OCI-LY7 (cell line): ENCODE data around the gene ACAP3. TPM values are rescaled to one million over a fixed set of nuclear protein-coding genes. Genes with fewer than 3 reads are reported as not detected.

ENCODE experiments used
- BruUV-seq: library from RNA; stranded (reverse); fragments of 400-500 nt; replicated peaks from 2 replicates; lab custom pipeline; 2021; lab: Mats Ljungman, UMichigan
- CTCF ChIA-PET: fragments of 300-600 bp; sonication (Branson Sonifier 250); formaldehyde crosslinking; loops from one replicate; lab custom pipeline; 2022; ENCODE audit warnings: antibody characterized with exemption; ENCODE audit not compliant: unreplicated experiment; lab: Charles Lee
- POLR2A ChIA-PET: fragments of 300-600 bp; sonication (Branson Sonifier 250); formaldehyde crosslinking; loops from one replicate; lab custom pipeline; 2022; ENCODE audit warnings: antibody characterized with exemption; lab: Charles Lee
- DNase-seq: peaks from one replicate; pipeline ENCODE4 v3.0.0-alpha.2; 2015; ENCODE audit warnings: low spot score
- H2AFZ ChIP-seq: fragments of 200-600 bp; sonication (generic), shearing (Covaris generic); 2 replicates; pipeline ENCODE4 v1.6.1; 2014; ENCODE audit warnings: mild to moderate bottlenecking, antibody characterized with exemption, low read length, moderate library complexity
- H3K27ac ChIP-seq: fragments of 200-600 bp; sonication (generic); 2 replicates; pipeline ENCODE4 v1.5.1; 2014; ENCODE audit warnings: mixed run types, low read depth, mild to moderate bottlenecking, moderate library complexity, low read length, inconsistent platforms; ENCODE audit not compliant: poor library complexity, severe bottlenecking
- H3K36me3 ChIP-seq: fragments of 200-600 bp; sonication (generic); 2 replicates; pipeline ENCODE4 v1.6.1; 2014; ENCODE audit warnings: mild to moderate bottlenecking, antibody characterized with exemption, low read length, moderate library complexity, mixed read lengths; ENCODE audit not compliant: insufficient read depth
- H3K4me1 ChIP-seq: fragments of 200-600 bp; sonication (generic); 2 replicates; pipeline ENCODE4 v1.5.1; 2014; ENCODE audit warnings: mild to moderate bottlenecking, low read length; ENCODE audit not compliant: insufficient read depth, poor library complexity, severe bottlenecking
- H3K4me2 ChIP-seq: fragments of 200-600 bp; sonication (generic); 2 replicates; pipeline ENCODE4 v1.6.1; 2014; ENCODE audit warnings: mild to moderate bottlenecking, low read length
- H3K4me3 ChIP-seq: fragments of 200-600 bp; sonication (generic); 2 replicates; pipeline ENCODE4 v1.5.1; 2014; ENCODE audit warnings: mild to moderate bottlenecking, low read depth, low read length; ENCODE audit not compliant: poor library complexity, severe bottlenecking
- H3K79me2 ChIP-seq: fragments of 200-600 bp; sonication (generic); 2 replicates; pipeline ENCODE4 v1.6.1; 2016; ENCODE audit warnings: low read depth, mild to moderate bottlenecking, low read length, moderate library complexity, mixed read lengths; ENCODE audit not compliant: insufficient read depth
- H3K9me2 ChIP-seq: fragments of 200-600 bp; sonication (generic); 2 replicates; pipeline ENCODE4 v1.6.1; 2016; ENCODE audit warnings: mild to moderate bottlenecking, low read length, mixed read lengths; ENCODE audit not compliant: insufficient read depth
- H3K9me3 ChIP-seq: fragments of 200-600 bp; sonication (generic); 2 replicates; pipeline ENCODE4 v1.6.1; 2014; ENCODE audit warnings: mild to moderate bottlenecking, mixed run types, low read length, mixed read lengths
- H4K20me1 ChIP-seq: fragments of 200-600 bp; sonication (generic); 2 replicates; pipeline ENCODE4 v1.6.1; 2014; ENCODE audit warnings: mild to moderate bottlenecking, antibody characterized with exemption, low read length, moderate library complexity, mixed read lengths; ENCODE audit not compliant: insufficient read depth
- EZH2phosphoT487 ChIP-seq: fragments of 200-600 bp; sonication (generic); IDR thresholded peaks from 2 replicates; pipeline ENCODE4 v1.6.1; 2018; ENCODE audit warnings: low read depth, borderline replicate concordance, mild to moderate bottlenecking, mixed run types, antibody characterized with exemption, low read length, moderate library complexity, mixed read lengths
- intact Hi-C: fragments of 100-400 bp; cut with micrococcal nuclease; formaldehyde crosslinking; loops from one replicate; pipeline ENCODE4 v1.10.0; 2022; ENCODE audit not compliant: unreplicated experiment
- total RNA-seq, 2 experiments: library from RNA; depleted of rRNA in 1 of 2; stranded (reverse); fragments of >200 nt in 1 of 2; shearing (Covaris generic) in 1 of 2; gene quantifications; 2 replicates each; pipeline ENCODE4 v1.2.3, GENCODE V29; 2014 to 2022
- TF ChIP-seq, protein P1 (sequence below): fragments of 200-600 bp; sonication (generic); conservative IDR thresholded peaks from 2 replicates; pipeline ENCODE4 v1.5.1; 2014; ENCODE audit warnings: mild to moderate bottlenecking, antibody characterized with exemption, low read length, moderate library complexity, mixed read lengths

The ACAP3 gene
- total RNA-seq, 2 experiments from 2014 or later: 26.3 to 47.6 TPM

DNA sequence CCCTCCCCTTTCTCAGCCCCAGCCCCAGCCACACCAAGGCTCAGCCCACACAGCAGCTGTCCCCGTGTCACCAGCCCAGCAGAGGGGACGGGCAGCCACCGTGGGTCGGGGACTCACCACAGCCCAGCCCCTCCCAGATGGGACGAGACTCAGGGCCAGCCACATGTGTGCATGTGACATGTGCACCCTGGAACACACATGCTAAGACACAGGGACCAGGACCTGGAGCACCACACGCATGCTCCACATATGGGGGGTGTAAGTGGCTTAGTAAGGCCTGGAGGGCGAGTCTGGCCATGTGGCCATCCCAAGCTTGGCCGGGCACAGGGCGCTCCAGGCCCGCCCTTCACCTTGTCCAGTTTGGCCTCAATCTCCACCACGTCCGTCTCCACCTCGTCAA, 4.0 kb downstream of the ACAP3 start:
- H3K4me1 ChIP-seq: peaks cover 25% of the 10 kb centered on the region
- no peaks in the 10 kb centered on the region for H3K79me2 ChIP-seq
- BruUV-seq: no TSS peak
- no peak overlapping the region for H3K27ac ChIP-seq
- DNase-seq: no peak
- TF ChIP-seq, protein P1, sequence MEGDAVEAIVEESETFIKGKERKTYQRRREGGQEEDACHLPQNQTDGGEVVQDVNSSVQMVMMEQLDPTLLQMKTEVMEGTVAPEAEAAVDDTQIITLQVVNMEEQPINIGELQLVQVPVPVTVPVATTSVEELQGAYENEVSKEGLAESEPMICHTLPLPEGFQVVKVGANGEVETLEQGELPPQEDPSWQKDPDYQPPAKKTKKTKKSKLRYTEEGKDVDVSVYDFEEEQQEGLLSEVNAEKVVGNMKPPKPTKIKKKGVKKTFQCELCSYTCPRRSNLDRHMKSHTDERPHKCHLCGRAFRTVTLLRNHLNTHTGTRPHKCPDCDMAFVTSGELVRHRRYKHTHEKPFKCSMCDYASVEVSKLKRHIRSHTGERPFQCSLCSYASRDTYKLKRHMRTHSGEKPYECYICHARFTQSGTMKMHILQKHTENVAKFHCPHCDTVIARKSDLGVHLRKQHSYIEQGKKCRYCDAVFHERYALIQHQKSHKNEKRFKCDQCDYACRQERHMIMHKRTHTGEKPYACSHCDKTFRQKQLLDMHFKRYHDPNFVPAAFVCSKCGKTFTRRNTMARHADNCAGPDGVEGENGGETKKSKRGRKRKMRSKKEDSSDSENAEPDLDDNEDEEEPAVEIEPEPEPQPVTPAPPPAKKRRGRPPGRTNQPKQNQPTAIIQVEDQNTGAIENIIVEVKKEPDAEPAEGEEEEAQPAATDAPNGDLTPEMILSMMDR: no peak
- no peak for TF ChIP-seq EZH2phosphoT487
- H3K4me2 ChIP-seq: no peak overlapping the region
- no peaks in the 10 kb centered on the region for H3K9me3 ChIP-seq
- intact Hi-C loops: no loop called here
- H4K20me1 ChIP-seq: no peaks in the 10 kb centered on the region
- no peak overlapping the region for H2AFZ ChIP-seq
- ChIA-PET POLR2A (interaction anchor here (0.7 kb wide), 1 partner anchor 22 kb away, joined by 3 read pairs; no protein-coding TSS in a partner anchor), CTCF (no interaction called here)
- no peaks in the 10 kb centered on the region for H3K36me3 ChIP-seq
- no peaks in the 10 kb centered on the region for H3K9me2 ChIP-seq
- no peak overlapping the region for H3K4me3 ChIP-seq

DNA sequence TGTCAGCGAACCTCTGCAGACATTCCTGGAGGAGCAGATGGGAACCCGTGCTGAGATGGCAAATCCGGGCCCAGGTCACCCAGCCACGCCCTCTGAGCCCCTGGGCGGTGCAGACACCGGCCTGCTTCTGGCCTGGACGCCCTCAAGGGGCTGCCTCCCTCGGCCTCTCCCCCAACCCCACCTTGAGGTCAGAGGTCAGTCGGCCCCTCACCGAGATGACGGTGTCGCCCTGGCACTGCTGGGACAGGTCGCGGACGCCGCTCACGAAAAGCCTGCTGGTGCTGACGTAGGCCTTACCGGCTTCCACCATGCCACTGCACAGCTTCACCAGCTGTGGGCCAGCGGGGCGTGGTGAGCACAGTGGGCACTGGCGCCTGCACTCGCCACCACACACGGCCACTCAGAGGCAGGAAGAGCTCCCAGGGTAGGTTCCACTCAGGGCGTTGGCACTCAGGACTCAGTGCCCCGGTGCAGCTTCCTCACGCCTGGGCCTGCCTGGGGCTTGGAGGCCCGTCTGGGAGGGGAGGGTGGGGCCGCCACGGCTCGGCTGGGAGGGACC, 4.7 kb downstream of the ACAP3 start:
- H3K4me2 ChIP-seq: no peak overlapping the region
- intact Hi-C loops: no loop called here
- no peak for TF ChIP-seq EZH2phosphoT487
- TF ChIP-seq, protein P1: no peak
- H3K4me3 ChIP-seq: no peak overlapping the region
- CTCF ChIA-PET: interaction anchor here (0.5 kb wide), 1 partner anchor 1121 kb away, joined by 3 read pairs; no protein-coding TSS in a partner anchor
- H3K79me2 ChIP-seq: no peaks in the 10 kb centered on the region
- no peaks in the 10 kb centered on the region for H3K36me3 ChIP-seq
- peaks cover 25% of the 10 kb centered on the region for H3K4me1 ChIP-seq
- H3K27ac ChIP-seq: no peak overlapping the region
- no peaks in the 10 kb centered on the region for H4K20me1 ChIP-seq
- H3K9me2 ChIP-seq: no peaks in the 10 kb centered on the region
- BruUV-seq: no TSS peak
- POLR2A ChIA-PET: interaction anchor here (0.7 kb wide), 1 partner anchor 21 kb away, joined by 3 read pairs; no protein-coding TSS in a partner anchor
- no peak overlapping the region for H2AFZ ChIP-seq
- DNase-seq: no peak
- no peaks in the 10 kb centered on the region for H3K9me3 ChIP-seq

DNA sequence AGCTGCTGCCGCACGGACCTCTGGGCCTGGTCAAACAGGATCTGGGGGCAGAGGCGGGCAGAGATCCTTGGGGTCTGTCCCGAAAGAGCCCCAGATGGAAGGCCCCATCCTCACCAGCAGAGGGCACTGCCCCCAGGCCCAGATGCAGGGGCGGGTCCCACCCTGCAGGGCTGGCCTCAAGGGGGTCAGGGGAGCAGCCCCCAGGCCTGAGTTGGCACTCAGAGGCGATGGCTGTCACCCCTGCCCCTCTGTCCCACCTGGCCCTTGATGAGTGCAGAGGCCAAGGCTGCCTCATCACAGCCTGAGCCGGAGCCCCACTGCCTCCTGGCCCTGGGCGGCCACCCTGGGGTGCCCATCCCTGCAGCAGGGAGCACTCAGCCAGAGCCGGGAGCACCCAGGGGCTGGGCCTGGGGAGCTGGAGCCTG, 5.7 kb downstream of the ACAP3 start:
- no peaks in the 10 kb centered on the region for H3K9me3 ChIP-seq
- peak; percentile 37 for DNase-seq
- no peaks in the 10 kb centered on the region for H4K20me1 ChIP-seq
- no peaks in the 10 kb centered on the region for H3K36me3 ChIP-seq
- no peak overlapping the region for H3K27ac ChIP-seq
- H3K9me2 ChIP-seq: no peaks in the 10 kb centered on the region
- H2AFZ ChIP-seq: no peak overlapping the region
- no TSS peak for BruUV-seq
- H3K4me1 ChIP-seq: peaks cover 23% of the 10 kb centered on the region
- no peak for TF ChIP-seq EZH2phosphoT487
- TF ChIP-seq, protein P1: peak; percentile 75
- intact Hi-C loops: no loop called here
- H3K4me2 ChIP-seq: no peak overlapping the region
- CTCF ChIA-PET: no interaction called here
- H3K79me2 ChIP-seq: no peaks in the 10 kb centered on the region
- POLR2A ChIA-PET: no interaction called here
- H3K4me3 ChIP-seq: no peak overlapping the region
